Uterus (tissue), 2 donors: ENCODE data around the gene VPS33A.

Source experiments
- POLR2A ChIP-seq, 2 donors: fragments of 450-650 bp; IDR thresholded peaks; one replicate each; pipeline ENCODE4 v1.6.1; 2016; ENCODE audit warnings: antibody characterized with exemption in 2 of 2, mild to moderate bottlenecking in 1 of 2, moderate library complexity in 1 of 2
- TF ChIP-seq, protein P1 (sequence below), 4 experiments: fragments of 200-600 bp in 2 of 4; fragments of 450-650 bp in 2 of 4; sonication (generic) in 2 of 4; IDR thresholded peaks; one replicate each; pipeline ENCODE4 v1.5.1; 2016 to 2019; ENCODE audit warnings: antibody characterized with exemption in 4 of 4, mild to moderate bottlenecking in 2 of 4, moderate library complexity in 1 of 4

DNA sequence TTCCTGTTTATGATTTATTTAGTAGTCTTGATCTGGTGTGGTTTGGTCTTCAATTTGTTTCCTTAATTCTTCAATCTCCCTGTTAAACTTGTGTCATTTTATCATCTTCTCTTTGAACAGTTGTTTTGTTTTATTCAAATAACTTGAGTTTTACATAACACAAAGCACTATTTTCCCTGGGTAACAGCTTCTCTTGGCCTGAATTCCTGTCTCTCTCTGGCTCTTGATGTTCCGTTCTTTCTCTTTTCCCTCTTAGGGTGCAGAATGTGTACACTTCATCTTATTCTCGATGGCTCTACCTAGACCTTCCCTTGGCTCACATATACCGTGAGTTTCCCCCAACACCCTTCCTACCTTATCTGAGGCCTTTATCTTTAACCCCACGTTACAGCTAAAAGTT lies 36.8 kb upstream of the VPS33A start:
- TF ChIP-seq, protein P1, sequence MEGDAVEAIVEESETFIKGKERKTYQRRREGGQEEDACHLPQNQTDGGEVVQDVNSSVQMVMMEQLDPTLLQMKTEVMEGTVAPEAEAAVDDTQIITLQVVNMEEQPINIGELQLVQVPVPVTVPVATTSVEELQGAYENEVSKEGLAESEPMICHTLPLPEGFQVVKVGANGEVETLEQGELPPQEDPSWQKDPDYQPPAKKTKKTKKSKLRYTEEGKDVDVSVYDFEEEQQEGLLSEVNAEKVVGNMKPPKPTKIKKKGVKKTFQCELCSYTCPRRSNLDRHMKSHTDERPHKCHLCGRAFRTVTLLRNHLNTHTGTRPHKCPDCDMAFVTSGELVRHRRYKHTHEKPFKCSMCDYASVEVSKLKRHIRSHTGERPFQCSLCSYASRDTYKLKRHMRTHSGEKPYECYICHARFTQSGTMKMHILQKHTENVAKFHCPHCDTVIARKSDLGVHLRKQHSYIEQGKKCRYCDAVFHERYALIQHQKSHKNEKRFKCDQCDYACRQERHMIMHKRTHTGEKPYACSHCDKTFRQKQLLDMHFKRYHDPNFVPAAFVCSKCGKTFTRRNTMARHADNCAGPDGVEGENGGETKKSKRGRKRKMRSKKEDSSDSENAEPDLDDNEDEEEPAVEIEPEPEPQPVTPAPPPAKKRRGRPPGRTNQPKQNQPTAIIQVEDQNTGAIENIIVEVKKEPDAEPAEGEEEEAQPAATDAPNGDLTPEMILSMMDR (IDR thresholded peaks at IDR 0.05): no peak
- no peak for TF ChIP-seq POLR2A (IDR thresholded peaks at IDR 0.05)
